ENCODE results near the gene KCNS1.
A peak's percentile ranks its signal among the peaks of the same experiment; 100 is the strongest.

Gene KCNS1

GRCh38 chr20:45095805-45096238 lies 5.1 kb downstream of the KCNS1 start:
- Mint-ChIP-seq H3K4me3 (no peak overlapping the region), H3K27ac (no peak overlapping the region), H3K36me3 (ENCODE audit: low read depth) (peaks cover 4% of the 10 kb centered on the region), H3K4me1 (ENCODE audit: low read depth) (peaks cover 15% of the 10 kb centered on the region), H3K27me3 (peaks cover 41% of the 10 kb centered on the region), H3K9me3 (no peaks in the 10 kb centered on the region)
- peak; percentile 65 for DNase-seq

- no peak overlapping the region for H3K4me3 Mint-ChIP-seq
- H3K36me3 Mint-ChIP-seq (ENCODE audit: low read depth): peaks cover 11% of the 10 kb centered on the region
- H3K27ac Mint-ChIP-seq: no peak overlapping the region
- H3K9me3 Mint-ChIP-seq: no peaks in the 10 kb centered on the region
- DNase-seq: no peak
- H3K4me1 Mint-ChIP-seq (ENCODE audit: low read depth): peaks cover 14% of the 10 kb centered on the region
- peaks cover 34% of the 10 kb centered on the region for H3K27me3 Mint-ChIP-seq
Measured at GRCh38 chr20:45094864-45095574, 5.9 kb downstream of the KCNS1 start.

- Mint-ChIP-seq H3K4me1 (ENCODE audit: low read depth) (peaks cover 14% of the 10 kb centered on the region), H3K36me3 (ENCODE audit: low read depth) (peaks cover 19% of the 10 kb centered on the region), H3K27me3 (peaks cover 26% of the 10 kb centered on the region), H3K9me3 (no peaks in the 10 kb centered on the region), H3K27ac (no peak overlapping the region), H3K4me3 (no peak overlapping the region)
- no peak for DNase-seq
Measured at GRCh38 chr20:45094201-45094600, 6.7 kb downstream of the KCNS1 start.

GRCh38 chr20:45092898-45093297 lies 8.0 kb downstream of the KCNS1 start:
- Mint-ChIP-seq H3K27me3 (peaks cover 19% of the 10 kb centered on the region), H3K9me3 (no peaks in the 10 kb centered on the region), H3K4me1 (ENCODE audit: low read depth) (peaks cover 10% of the 10 kb centered on the region), H3K4me3 (no peak overlapping the region), H3K27ac (no peak overlapping the region), H3K36me3 (ENCODE audit: low read depth) (peaks cover 30% of the 10 kb centered on the region)
- DNase-seq: no peak

- H3K36me3 Mint-ChIP-seq (ENCODE audit: low read depth): peaks cover 45% of the 10 kb centered on the region
- no peaks in the 10 kb centered on the region for H3K9me3 Mint-ChIP-seq
- no peak overlapping the region for H3K4me3 Mint-ChIP-seq
- no peak for DNase-seq
- H3K4me1 Mint-ChIP-seq (ENCODE audit: low read depth): peaks cover 7% of the 10 kb centered on the region
- no peak overlapping the region for H3K27ac Mint-ChIP-seq
- H3K27me3 Mint-ChIP-seq: peaks cover 5% of the 10 kb centered on the region
Measured at GRCh38 chr20:45091366-45091765, 9.6 kb downstream of the KCNS1 start.

- Mint-ChIP-seq H3K36me3 (ENCODE audit: low read depth) (peaks cover 54% of the 10 kb centered on the region), H3K27me3 (no peaks in the 10 kb centered on the region), H3K4me1 (ENCODE audit: low read depth) (peaks cover 3% of the 10 kb centered on the region), H3K4me3 (no peak overlapping the region), H3K9me3 (no peaks in the 10 kb centered on the region), H3K27ac (peak overlapping the region; percentile 18)
- DNase-seq: no peak
Measured at GRCh38 chr20:45090481-45090880, 10.4 kb downstream of the KCNS1 start.

GRCh38 chr20:45088247-45088646 lies 12.7 kb downstream of the KCNS1 start:
- no peak for DNase-seq
- Mint-ChIP-seq H3K36me3 (ENCODE audit: low read depth) (peaks cover 76% of the 10 kb centered on the region), H3K4me3 (no peak overlapping the region), H3K27me3 (no peaks in the 10 kb centered on the region), H3K4me1 (ENCODE audit: low read depth) (peaks cover 3% of the 10 kb centered on the region), H3K27ac (no peak overlapping the region), H3K9me3 (no peaks in the 10 kb centered on the region)

GRCh38 chr20:45087814-45088213 lies 13.1 kb downstream of the KCNS1 start:
- no peaks in the 10 kb centered on the region for H3K27me3 Mint-ChIP-seq
- H3K36me3 Mint-ChIP-seq (ENCODE audit: low read depth): peaks cover 81% of the 10 kb centered on the region
- peak overlapping the region; percentile 41 for H3K27ac Mint-ChIP-seq

GRCh38 chr20:45087097-45087790 lies 13.7 kb downstream of the KCNS1 start:
- Mint-ChIP-seq H3K27me3 (no peaks in the 10 kb centered on the region), H3K4me1 (ENCODE audit: low read depth) (peaks cover 3% of the 10 kb centered on the region), H3K9me3 (no peaks in the 10 kb centered on the region), H3K27ac (peak overlapping the region; percentile 41), H3K4me3 (no peak overlapping the region), H3K36me3 (ENCODE audit: low read depth) (peaks cover 86% of the 10 kb centered on the region)
- no peak for DNase-seq

More at GRCh38 chr20:45087814-45088213, 13.1 kb downstream of the KCNS1 start:
- no peaks in the 10 kb centered on the region for H3K9me3 Mint-ChIP-seq
- DNase-seq: no peak
- H3K4me1 Mint-ChIP-seq (ENCODE audit: low read depth): peaks cover 3% of the 10 kb centered on the region
- H3K4me3 Mint-ChIP-seq: no peak overlapping the region

- peaks cover 97% of the 10 kb centered on the region for H3K36me3 Mint-ChIP-seq (ENCODE audit: low read depth)
- H3K4me1 Mint-ChIP-seq (ENCODE audit: low read depth): peaks cover 3% of the 10 kb centered on the region
- no peak overlapping the region for H3K4me3 Mint-ChIP-seq
- no peaks in the 10 kb centered on the region for H3K27me3 Mint-ChIP-seq
- peak overlapping the region; percentile 50 for H3K27ac Mint-ChIP-seq
- no peak for DNase-seq
- H3K9me3 Mint-ChIP-seq: peaks cover 4% of the 10 kb centered on the region
Measured at GRCh38 chr20:45085867-45086266, 15.1 kb downstream of the KCNS1 start.

- no peak for DNase-seq
- no peak overlapping the region for H3K4me3 Mint-ChIP-seq
- H3K4me1 Mint-ChIP-seq (ENCODE audit: low read depth): peaks cover 3% of the 10 kb centered on the region
- peaks cover 97% of the 10 kb centered on the region for H3K36me3 Mint-ChIP-seq (ENCODE audit: low read depth)
- H3K9me3 Mint-ChIP-seq: peaks cover 4% of the 10 kb centered on the region
- H3K27ac Mint-ChIP-seq: peak overlapping the region; percentile 62
- H3K27me3 Mint-ChIP-seq: no peaks in the 10 kb centered on the region
Measured at GRCh38 chr20:45085289-45085688, 15.6 kb downstream of the KCNS1 start.

GRCh38 chr20:45083127-45083526 lies 17.8 kb downstream of the KCNS1 start:
- H3K27ac Mint-ChIP-seq: peak overlapping the region; percentile 55
- H3K36me3 Mint-ChIP-seq (ENCODE audit: low read depth): peaks cover 100% of the 10 kb centered on the region
- peaks cover 3% of the 10 kb centered on the region for H3K4me1 Mint-ChIP-seq (ENCODE audit: low read depth)
- no peaks in the 10 kb centered on the region for H3K27me3 Mint-ChIP-seq
- no peak for DNase-seq
- H3K4me3 Mint-ChIP-seq: no peak overlapping the region
- H3K9me3 Mint-ChIP-seq: peaks cover 9% of the 10 kb centered on the region

GRCh38 chr20:45082468-45082867 lies 18.5 kb downstream of the KCNS1 start:
- Mint-ChIP-seq H3K4me3 (no peak overlapping the region), H3K27ac (no peak overlapping the region), H3K36me3 (ENCODE audit: low read depth) (peaks cover 100% of the 10 kb centered on the region), H3K4me1 (ENCODE audit: low read depth) (peaks cover 3% of the 10 kb centered on the region), H3K9me3 (peaks cover 9% of the 10 kb centered on the region), H3K27me3 (no peaks in the 10 kb centered on the region)
- DNase-seq: no peak

- Mint-ChIP-seq H3K4me3 (no peak overlapping the region), H3K4me1 (ENCODE audit: low read depth) (peaks cover 2% of the 10 kb centered on the region), H3K27me3 (no peaks in the 10 kb centered on the region), H3K9me3 (peaks cover 9% of the 10 kb centered on the region), H3K27ac (peak overlapping the region; percentile 2), H3K36me3 (ENCODE audit: low read depth) (peaks cover 100% of the 10 kb centered on the region)
- DNase-seq: no peak
Measured at GRCh38 chr20:45080867-45081624, 19.9 kb downstream of the KCNS1 start.
